Measurements from ENCODE around the gene LYPD6B.
A peak's percentile ranks its signal among the peaks of the same experiment; 100 is the strongest.

LYPD6B gene

DNA sequence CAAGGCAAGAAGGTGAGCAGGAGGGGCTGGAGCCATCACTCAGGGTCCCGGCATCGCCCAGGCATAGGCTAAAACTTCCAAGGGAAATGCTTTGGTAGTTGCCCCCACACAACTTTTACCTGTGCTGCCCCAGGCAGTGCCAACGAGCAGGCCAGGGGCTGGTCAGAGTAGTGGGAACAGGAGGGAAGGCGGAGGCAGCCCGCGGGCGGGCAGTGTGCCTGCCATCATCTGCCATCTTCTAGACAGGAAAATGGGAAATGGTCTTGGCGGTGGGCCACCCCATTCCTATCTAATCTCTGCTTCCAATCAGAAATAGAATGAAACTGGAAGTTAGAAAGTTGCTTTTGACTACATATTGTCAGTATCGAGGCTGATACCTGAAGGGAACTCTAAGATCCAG, 26.0 kb upstream of the LYPD6B start:
- no peak for DNase-seq (ENCODE audit: low spot score)

- DNase-seq (ENCODE audit: low spot score), result no peak
These were observed 23.0 kb upstream of the LYPD6B start for GRCh38 chr2:149015501-149015900.

DNA sequence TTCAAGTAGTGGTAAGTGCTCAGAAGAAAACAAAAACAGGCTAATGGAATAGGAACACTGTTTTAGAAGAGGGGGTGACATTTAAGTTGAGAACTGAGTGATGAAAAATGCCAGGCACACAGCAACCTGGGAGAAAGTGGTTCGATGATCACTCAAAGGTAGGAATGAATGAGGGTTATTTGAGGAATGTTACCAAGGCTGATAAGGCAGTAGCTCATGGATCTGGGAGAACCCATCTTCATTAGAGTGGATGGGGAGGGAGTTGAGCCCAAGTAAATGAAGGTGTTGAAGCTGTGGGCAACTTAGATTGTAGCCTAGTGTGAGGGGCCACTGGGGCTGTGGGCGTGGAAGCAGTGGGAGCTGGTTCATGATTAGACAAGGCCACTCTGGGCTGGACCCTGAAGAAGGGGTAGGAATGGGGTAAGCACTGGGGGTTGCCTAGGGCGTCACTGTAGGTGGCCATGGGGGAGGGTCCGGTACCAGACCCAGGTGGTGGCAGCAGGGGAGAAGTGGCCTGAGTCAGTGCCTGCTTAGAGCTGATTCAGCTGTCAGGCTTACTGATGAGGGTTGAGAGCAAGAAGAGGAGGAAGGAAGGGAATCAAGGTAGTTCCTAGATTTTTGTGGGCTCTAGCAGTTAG, 22.5 kb upstream of the LYPD6B start:
- no peak for DNase-seq (ENCODE audit: low spot score)

DNA sequence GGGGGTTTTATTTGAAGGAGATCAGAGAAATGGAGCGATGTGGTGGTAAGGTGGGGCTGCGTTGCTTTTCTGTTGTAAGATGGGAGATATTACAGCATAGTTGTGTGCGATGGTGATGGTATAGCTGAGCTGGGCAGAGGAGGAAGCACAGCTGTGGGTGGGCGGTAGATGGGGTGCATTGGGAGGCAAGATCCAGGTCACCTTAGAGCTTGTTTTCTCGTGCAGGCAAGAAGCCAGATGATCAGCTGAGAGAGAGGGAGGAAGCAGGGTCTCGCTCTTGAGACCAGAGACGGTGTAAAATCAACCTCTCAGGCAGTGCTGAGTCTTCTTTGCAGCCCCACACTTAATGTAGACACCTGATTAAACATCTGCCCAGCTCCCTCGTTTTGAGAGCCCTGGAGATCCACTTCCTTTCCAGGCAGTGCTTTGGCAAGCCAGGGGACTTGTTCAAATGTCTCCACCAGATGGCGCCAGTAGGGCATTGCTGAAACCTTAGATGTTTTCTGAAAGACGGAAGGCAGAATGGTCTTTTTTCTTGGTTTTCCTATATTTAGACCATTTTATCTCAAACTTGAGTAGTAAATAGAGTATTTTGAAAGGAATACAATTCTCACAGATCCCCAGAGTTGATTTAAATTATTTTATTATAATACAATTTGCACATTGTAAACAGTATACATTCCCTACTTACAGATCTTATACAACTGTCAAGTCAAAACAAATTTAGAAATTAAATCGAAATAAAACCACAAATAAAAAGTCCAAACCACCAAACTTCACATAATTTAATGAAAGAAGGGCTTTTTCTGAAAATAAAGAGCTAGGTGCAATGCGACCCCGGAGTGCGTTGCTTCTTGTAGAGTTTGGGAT, 21.1 kb upstream of the LYPD6B start:
- peak; percentile 74 for DNase-seq (ENCODE audit: low spot score)

GRCh38 chr2:149018981-149019380, 19.5 kb upstream of the LYPD6B start:
- no peak for DNase-seq (ENCODE audit: low spot score)

GRCh38 chr2:149019768-149020167, 18.7 kb upstream of the LYPD6B start:
- no peak for DNase-seq (ENCODE audit: low spot score)

- no peak for DNase-seq (ENCODE audit: low spot score)
These were observed 18.1 kb upstream of the LYPD6B start for GRCh38 chr2:149020432-149020851.

DNA sequence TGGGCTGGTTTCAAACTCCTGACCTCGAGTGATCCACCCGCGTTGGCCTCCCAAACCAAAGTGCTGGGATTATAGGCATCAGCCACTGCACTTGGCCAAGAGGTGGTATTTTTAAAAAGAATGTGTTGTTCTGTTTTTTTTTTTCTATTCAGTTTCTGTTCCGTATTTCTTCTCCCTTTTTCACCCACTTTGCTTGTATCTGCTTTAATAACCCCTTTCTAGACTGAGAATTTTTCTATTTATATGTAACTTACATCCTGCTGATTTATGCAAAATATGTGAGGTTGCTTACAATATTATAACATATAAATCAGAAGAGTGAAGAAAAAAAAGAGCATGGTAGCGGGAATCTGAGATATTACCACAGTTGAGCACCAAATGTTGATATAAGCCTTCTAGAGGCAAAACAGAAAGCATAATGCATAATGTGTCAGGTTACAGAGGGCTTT, 17.2 kb upstream of the LYPD6B start:
- DNase-seq (ENCODE audit: low spot score), result no peak

DNA sequence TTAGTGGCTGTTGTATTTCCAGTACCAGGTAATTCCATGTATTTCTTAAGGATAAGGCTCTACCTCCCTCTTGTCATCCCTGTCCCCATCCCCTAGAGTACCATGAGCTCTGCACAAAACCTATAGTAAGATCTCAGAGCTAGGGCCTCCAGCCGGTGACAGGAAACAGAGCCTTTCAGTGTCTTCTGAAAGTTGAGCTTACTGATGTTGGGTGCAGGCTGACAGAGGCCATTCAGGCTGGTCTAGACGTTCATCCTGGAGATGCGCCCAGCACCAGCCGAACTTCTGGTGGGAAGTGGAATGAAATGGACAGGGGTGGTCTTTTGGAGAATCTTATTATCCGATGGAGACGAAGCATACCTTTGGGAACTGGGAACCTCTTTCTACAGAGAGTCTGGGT, 16.7 kb upstream of the LYPD6B start:
- no peak for DNase-seq (ENCODE audit: low spot score)

GRCh38 chr2:149023091-149023490, 15.4 kb upstream of the LYPD6B start:
- DNase-seq (ENCODE audit: low spot score), result no peak

DNA sequence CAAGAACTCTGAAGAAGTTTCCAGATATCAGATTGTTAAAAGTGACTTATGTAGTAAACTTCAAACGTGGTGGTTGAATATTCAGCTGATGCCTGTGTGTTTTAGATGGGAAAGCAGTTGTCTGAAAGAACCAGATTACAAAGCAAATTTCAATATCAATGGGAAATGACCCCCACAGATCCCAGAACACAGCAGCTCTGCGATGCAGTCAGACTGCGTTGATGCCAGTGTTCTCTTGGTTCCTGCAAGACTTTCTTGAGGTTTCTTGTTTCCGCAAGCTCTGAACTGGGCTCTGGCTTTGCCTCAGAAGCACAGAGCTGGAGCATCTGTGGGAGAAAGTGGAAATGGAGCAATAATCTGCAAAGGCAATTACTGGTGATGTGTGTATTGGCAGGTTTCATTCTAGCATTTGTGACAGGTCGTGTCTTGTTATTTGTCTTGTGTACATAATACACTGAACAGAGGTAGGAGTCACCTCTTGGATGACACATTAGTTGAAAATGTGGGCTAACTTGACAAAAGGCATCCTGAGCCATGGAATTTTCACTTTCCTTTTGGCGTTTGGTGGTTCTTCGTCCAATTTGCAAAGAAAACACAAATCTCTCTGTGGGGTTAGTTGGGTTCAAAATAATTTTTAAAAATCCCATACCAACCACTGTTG, 10.8 kb upstream of the LYPD6B start:
- no peak for DNase-seq (ENCODE audit: low spot score)

- no peak for DNase-seq (ENCODE audit: low spot score)
These were observed 10.1 kb upstream of the LYPD6B start for GRCh38 chr2:149028377-149028776.

DNA sequence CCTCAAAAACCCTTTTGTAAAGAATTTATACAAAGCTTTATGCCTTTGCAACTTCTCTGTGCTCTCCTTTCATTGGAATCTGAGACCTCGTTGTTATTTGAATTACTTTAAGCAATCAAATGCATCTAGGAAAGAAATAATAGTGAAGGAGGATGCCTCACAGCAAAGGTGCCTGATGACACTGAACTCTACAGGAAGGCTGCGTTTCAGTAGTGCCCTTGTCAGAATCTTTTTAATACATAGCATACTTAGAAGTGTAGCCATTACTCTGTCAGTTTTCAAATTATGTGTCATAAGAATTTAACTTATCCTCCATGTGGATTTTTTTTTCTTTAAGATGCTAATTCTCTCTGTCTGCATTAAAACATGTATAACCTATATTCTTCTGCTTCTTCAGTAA, 9.6 kb upstream of the LYPD6B start:
- no peak for DNase-seq (ENCODE audit: low spot score)

DNA sequence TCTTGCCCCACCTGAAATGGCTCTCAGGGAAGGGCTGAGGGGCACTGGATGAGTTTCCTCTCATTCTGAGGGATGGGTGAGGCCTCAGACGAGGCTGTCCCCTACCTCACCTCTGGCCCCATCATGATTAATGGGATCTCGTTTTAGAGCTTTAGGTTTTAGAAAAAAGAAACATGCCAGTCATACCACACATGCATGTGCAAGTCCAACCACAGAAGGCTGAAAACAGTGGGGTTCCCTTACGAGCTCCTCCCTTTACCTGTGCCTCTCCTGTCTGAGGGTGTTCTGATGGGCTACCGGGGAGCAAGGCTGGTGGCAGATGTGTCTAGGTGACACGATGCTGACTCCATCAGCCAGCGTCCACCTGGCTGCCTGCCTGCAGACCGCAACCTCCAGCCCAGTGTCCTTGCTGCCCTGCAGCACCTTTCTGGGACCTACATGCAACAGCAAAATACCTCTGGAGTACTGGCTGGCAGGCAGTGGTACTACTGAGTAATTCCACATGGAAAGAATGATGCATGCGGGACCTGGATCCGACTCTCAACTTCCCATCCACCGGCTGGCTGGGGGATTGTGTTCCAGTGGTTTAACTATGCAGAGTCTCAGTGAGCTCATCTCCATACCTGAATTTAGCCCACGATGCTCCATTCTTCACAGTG, 9.1 kb upstream of the LYPD6B start:
- DNase-seq (ENCODE audit: low spot score), result no peak

DNA sequence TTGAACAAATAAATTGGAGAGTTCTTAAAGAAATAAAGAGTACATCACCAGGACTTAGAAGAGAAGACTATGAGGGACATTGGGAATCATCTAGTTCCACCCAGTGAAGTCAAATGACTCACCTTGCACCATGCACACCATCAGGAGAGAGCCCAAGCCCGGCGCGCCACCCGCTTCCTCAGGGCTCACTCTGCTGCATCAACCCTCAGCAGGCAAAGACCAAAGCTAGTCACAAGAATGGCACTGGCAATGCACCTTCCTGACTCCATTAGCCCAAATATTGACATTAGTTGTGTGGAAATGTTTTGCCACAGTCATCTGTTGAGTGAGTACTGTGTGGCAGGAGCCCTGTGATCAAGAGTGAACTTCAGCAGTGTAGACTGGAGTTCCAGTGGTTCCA, 7.1 kb upstream of the LYPD6B start:
- DNase-seq (ENCODE audit: low spot score), result no peak

DNA sequence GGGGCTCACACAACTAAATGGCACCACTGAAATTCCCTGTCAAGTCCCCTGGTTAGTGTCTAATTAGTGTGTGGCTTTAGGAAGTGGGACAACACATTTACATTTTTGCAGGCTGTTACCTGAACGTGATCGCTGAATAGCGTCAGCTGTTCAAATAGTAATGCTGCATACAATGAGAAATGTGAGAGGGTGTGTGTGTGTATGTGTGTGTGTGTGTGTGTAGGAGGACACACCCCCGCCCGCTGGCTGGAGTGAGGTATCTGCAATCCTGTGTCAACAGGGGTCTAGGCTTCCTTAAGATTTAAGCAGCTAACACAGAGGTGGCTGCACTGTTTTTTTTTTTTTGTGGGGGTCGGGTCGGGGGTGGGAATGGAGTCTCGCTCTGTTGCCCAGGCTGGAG, 4.8 kb upstream of the LYPD6B start:
- no peak for DNase-seq (ENCODE audit: low spot score)

GRCh38 chr2:149034406-149034805, 4.1 kb upstream of the LYPD6B start:
- no peak for DNase-seq (ENCODE audit: low spot score)

GRCh38 chr2:149036507-149037293, 1.8 kb upstream of the LYPD6B start:
- no peak for DNase-seq (ENCODE audit: low spot score)

DNA sequence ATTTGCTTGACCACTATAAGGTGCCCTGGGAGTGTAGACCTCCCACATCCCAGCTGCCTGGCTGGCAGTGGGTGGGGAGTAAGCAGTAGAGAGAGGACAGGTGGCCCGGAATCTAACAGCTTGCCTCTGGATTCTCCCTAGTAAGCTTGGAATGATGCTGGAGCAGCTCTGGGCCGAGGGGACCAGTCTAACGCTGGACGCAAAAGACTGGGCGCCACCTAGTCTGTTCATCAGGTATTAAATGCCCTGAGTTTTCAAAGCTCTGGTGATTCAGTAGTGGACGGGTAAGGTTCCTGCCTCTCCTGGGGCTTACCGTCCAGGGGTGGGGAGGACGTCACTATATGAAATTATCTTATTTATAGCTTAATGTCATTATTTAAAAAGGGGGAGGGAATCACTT, 648 bp upstream of the LYPD6B start:
- no peak for DNase-seq (ENCODE audit: low spot score)

DNA sequence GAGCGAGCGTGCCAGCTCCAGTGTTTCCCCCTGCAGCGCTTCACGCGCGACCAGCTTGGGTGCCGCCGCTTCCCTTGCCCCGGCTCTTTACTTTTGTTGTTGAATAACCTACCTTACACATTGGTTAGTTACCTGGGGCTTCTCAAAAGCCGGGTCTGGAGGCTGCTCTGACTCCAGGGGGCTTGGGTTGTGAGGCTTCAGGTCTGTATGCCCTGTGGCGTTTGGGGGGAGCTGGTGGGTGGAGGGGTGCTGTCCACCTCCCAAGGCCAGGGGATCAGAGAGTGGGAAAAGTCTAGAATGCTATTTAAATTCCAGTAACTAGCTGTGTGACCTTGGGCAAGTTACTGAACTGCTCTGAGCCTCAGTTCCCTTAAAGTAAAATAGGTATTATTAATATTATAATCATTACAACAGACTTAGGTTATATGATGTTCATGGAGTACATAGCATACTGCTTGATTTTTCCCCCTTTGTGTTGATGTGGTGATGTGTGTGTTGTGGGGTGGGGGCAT, 770 bp downstream of the LYPD6B start:
- DNase-seq (ENCODE audit: low spot score), result no peak

- DNase-seq (ENCODE audit: low spot score), result peak; percentile 43
These were observed 2.0 kb downstream of the LYPD6B start for GRCh38 chr2:149040451-149040850.
